Measurements from ENCODE around the gene HAO1.
A peak's percentile ranks its signal among the peaks of the same experiment; 100 is the strongest.
"Not testable (repeated sequence)": the region's sequence is repeated elsewhere in the genome, so short reads cannot be mapped to it uniquely, and the experiment has no call there.

HAO1 gene

DNA sequence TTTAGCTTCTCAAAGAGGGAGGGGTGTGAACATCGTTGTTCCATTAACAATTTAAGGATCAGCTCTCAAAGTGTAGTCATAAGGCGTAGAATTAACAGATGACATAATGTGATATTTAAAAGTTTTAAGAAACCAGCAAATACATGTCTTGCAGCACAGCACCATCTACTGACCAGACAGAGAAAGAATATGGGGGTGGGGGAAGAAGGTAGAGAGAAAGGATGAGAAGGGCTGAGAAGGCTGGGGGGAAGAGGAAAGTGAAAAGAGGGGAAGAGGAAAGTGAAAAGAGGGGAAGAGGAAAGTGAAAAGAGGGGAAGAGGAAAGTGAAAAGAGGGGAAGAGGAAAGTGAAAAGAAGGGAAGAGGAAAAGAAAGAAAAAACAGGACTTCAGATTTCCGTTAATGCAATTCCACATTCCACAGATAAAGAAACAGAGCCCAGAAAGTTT is 80.9 kb downstream of the HAO1 start:
- intact Hi-C loops (cut with DNase I) = loop anchor here (2.0 to 10.0 kb wide), 3 partner anchors 1031 to 1715 kb away; partner anchors contain the start of gene BMP2
- peak in 2 of 10 donors; percentile 33 to 36 for DNase-seq

DNA sequence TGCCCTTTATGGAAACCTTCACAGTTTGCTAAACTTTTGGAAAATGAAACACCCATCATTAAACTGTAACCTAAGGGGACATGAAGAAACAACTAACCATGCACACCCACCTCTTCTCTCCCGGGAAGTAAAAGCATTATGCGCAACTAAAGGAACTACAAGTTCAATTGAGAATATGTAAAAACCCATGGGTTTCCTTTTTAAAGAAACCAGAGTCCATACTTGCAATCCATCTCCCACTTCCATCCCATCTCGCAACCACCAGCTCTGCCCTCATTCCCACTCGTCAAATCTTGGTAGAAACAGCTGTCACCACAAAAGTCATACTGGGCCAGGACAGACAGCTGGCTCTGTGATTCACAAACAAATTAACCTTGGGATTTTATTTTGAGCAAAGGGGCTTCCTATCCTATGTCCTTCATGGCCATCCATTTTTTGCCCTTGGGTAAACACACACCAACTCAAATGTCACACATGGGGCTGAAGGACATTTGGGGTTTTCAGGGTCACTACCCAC is 81.5 kb downstream of the HAO1 start:
- DNase-seq = no peak
- intact Hi-C loops (cut with DNase I) = loop anchor here (2.0 to 10.0 kb wide), 3 partner anchors 1030 to 1714 kb away; partner anchors contain the start of gene BMP2

DNA sequence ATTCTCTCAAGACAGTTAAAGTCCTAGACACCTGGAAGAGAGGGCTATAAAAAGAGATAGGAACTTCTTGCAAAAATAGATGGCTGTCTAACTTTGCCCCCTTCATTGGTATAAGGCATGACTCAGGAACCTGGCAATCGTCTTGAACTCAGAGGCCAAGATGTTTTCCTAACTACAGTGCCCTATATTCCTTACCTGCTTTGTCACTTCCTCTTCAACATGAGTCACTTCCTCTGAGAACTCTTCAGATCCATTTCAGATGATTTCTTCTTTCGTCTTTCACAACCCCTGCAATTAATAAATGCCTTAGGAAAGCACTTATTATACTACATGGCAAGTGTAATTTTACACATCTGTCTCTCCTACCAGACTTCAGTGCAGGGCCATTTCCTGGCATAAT is 83.5 kb downstream of the HAO1 start:
- no peak for DNase-seq
- intact Hi-C loops (cut with DNase I) = loop anchor here (5.0 to 10.0 kb wide), 2 partner anchors 1089 to 1712 kb away; partner anchors contain the start of gene BMP2

DNA sequence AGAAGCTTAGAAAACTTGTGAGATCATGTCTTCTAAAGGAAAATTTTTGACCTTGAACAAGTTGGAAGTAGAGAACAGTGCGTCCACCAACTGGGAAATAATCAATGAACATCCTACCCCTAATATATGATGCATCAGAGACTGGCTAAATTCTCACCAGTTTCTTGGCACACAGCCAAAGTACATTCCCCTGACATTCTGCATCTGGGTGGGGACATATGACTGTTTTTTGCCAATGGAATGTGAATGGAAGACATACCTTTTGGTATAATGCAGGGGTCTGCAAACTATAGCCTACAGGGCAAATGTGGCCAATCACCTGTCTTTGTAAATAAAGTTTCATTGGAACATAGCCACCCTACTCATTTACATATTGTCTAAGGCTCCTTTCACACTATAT is 84.7 kb downstream of the HAO1 start:
- intact Hi-C loops (cut with DNase I) = loop anchor here (5.0 to 10.0 kb wide), 2 partner anchors 1088 to 1711 kb away; partner anchors contain the start of gene BMP2
- no peak for DNase-seq

DNA sequence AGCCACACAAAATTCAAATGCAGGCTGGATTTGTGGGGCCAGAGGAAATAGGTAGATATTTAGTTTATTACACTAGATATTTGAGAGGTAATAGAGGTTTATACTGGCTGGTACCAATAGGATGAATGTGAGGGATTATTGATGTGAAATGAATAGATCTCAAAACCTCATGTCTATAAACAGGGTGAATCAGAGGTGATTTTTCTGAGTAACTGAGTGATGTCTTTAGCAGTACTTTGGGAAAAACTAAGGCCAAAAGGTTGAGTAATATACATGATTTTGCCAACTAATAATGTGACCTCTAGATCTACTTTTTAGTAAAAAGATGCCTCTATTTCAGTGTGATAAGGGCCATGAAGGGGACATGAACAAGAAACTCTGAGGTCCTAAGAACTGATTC is 86.8 kb downstream of the HAO1 start:
- DNase-seq = no peak
- intact Hi-C loops (cut with DNase I) = loop anchor here (10.0 kb wide), 1 partner anchor 1709 kb away; no protein-coding TSS in a partner anchor

DNA sequence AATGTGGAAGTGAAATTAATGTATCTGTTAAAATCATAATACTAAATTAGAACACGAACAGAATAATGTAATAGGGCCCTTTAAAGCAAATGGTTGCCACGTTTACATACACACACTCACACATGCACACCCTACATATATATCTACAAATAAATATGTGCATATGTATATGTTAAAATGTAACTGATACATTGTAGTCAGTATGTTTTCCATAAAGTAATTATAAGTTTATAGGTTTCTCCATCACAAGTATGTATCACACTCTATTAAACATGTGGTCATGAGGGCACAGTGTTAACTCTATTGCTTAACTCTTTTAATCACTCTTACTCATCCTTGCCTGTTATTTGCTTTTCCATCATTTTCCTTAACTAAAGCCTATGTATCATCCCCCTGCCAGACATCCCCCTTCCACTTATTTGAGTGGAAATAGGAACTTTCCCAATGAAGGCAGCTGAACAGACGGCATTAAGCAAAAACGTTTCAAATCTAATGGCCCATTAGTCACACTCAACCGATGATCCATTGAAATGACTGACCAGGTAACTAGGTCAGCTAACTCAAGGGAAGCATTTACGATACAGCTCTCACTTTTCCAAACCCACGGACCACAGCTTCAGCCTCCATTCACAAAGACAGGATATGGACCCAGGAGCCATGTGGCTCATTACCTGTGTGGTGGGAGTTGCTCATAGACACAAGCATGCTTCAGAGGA is 89.3 kb downstream of the HAO1 start:
- DNase-seq = no peak
- intact Hi-C loops (cut with DNase I) = loop anchor here (10.0 kb wide), 1 partner anchor 1706 kb away; no protein-coding TSS in a partner anchor

DNA sequence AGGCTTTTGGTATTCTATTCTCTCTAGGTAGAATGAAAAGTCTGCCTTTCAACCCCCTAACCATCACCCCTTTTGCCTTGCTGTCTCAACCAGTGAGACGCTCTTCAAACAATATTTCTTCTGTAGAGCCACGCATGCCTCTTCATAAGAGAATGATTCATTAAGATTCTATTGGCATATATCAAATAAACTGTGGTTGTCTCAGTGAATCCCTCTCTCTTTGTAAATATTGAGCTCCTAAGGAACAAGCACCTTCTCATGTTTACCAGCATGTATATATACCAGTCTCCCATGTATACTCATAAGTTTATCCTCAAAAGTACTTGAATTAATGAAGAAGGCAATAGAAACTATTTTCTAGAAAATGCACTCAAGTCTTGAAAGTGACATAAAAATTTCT is 90.6 kb downstream of the HAO1 start:
- DNase-seq = no peak
- intact Hi-C loops (cut with DNase I) = loop anchor here (10.0 kb wide), 2 partner anchors 65 to 1705 kb away; no protein-coding TSS in a partner anchor

DNA sequence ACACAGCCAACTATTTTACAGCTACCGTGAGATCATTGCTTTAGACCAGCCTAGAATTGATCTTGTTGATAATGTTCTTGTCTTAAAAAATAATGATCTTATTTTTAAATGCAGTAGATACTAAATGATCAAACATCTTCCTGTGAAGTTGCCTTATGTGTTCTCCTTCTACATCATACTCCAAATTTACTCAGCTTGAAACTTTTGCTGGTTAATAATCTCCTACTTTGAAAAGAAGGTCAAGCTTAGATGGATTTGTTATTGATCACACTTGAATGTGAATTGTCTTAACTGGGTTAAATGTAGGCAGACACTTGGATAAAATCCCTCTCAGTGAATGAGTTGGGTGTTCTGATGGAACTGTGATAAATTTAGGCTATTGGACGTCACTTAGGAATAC is 91.9 kb downstream of the HAO1 start:
- intact Hi-C loops (cut with DNase I) = loop anchor here (10.0 kb wide), 1 partner anchor 64 kb away; no protein-coding TSS in a partner anchor
- no peak for DNase-seq

DNA sequence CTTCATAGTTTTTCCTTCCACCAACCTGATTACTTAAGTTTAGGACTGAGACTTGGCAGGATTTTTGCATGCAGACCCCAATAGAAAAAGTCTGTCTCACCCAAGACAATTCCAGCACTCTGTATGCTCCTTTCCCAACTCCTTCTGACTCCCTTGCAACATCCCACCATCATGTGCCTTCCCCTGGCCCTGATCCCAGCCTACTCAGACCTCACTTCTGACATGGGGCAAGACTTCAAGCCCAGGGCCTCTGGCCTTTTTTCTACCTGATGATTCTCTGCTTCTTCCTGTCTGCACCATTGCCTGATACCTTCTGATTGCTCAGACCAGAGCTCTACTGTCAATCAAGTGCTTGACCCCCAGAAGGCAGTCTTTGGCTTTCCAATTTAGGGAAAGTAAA is 96.6 kb downstream of the HAO1 start:
- DNase-seq = peak in 1 of 10 donors; percentile 26
- intact Hi-C loops (cut with DNase I) = loop anchor here (10.0 kb wide), 1 partner anchor 59 kb away; no protein-coding TSS in a partner anchor

DNA sequence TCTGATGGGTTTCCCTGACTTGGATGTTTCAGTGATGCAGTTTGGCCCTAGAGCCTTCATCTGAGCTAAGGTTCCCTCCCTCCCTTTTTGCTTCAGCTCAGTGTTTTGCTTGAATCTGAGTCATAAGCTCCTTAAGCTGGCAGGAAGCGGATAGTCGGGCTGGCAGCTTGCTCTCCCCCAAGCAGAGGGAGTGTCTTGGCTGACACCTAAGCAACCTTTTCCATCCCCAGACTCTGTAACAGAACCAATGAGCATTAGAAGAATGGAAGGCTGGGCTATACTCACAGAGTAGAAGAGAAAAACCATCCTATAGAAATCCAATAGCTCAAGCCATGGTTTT is 98.3 kb downstream of the HAO1 start:
- intact Hi-C loops (cut with DNase I) = loop anchor here (10.0 kb wide), 1 partner anchor 57 kb away; no protein-coding TSS in a partner anchor
- no peak for DNase-seq

DNA sequence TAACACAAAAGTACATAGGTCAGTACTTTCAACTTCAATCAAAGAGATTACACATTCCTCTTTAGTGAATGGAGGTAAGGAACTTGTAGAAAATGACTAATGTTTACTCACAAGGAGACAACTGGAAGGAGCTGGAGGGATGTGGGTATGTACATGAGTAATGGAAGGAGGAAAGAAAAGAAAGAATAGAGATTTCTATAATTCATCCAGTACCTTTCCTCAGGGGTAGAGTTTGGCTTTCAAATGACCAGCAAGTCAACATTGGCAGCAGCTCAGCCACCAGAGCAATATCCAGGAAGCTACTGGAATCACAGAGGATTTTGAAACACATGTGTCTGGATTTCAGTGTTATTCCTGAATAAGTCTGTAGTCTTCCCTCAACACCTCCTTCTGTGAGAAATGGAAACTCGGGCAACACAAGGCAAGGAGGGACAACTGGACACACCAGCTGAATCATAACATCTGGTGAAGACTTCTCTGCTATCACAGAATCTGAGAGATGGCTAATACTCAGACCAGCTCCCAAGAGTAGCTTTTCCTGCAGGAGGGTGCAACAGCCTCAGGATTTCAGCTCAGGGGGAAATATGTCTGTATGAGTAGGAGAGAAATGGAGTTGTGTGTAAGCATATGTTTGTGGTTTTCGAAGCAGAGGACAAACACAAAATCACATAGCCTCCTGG is 98.8 kb downstream of the HAO1 start:
- DNase-seq = no peak
- intact Hi-C loops (cut with DNase I) = loop anchor here (10.0 kb wide), 1 partner anchor 57 kb away; no protein-coding TSS in a partner anchor

DNA sequence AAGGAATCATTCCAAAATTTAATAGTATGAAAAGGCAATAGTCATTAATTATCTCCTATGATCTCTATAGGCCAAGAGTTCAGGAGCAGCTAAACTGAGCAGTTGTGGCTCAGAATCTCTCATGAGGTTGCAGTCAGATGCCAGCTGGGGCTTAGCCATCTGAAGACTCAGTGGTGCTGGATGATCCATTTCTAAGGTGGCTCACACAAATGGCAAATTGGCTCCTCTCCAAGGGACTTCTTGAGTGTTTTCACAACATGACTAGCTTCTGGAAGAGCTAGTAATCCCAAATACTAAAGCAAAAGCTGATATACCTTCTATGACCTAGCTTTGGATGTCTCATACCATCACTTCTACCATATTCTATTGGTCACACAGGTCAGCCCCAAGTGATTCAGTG is 104.2 kb downstream of the HAO1 start:
- intact Hi-C loops (cut with DNase I) = no loop called here

DNA sequence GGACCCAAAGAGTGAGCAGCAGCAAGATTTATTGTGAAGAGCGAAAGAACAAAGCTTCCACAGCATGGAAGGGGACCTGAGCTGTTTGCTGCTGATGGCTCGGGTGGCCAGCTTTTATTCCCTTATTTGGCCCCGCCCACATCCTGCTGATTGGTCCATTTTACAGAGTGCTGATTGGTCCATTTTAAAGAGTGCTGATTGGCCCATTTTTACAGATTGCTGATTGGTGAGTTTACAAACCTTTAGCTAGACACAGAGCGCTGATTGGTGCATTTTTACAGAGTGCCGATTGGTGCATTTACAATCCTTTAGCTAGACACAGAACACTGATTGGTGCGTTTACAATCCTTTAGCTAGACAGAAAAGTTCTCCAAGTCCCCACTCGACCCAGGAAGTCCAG is 105.8 kb downstream of the HAO1 start:
- intact Hi-C loops (cut with DNase I); DNase-seq: not testable (repeated sequence)

More for the DNA sequence above, 104.2 kb downstream of the HAO1 start:
- DNase-seq = no peak
